Thyroid gland (tissue), 4 donors: ENCODE data around the gene EVA1B.

Experiments
- CTCF ChIP-seq, 6 experiments: fragments of 200-600 bp in 3 of 6; fragments of 450-650 bp in 3 of 6; sonication (generic) in 3 of 6; IDR thresholded peaks; one replicate each; pipeline ENCODE4 v1.5.1; 2016 to 2019; ENCODE audit warnings: antibody characterized with exemption in 6 of 6, mild to moderate bottlenecking in 2 of 6, inconsistent platforms in 1 of 6, moderate library complexity in 1 of 6
- POLR2A ChIP-seq, 2 donors: fragments of 450-650 bp; IDR thresholded peaks; one replicate each; pipeline ENCODE4 v1.6.1; 2017; ENCODE audit warnings: antibody characterized with exemption in 2 of 2, mild to moderate bottlenecking in 2 of 2, moderate library complexity in 1 of 2

DNA sequence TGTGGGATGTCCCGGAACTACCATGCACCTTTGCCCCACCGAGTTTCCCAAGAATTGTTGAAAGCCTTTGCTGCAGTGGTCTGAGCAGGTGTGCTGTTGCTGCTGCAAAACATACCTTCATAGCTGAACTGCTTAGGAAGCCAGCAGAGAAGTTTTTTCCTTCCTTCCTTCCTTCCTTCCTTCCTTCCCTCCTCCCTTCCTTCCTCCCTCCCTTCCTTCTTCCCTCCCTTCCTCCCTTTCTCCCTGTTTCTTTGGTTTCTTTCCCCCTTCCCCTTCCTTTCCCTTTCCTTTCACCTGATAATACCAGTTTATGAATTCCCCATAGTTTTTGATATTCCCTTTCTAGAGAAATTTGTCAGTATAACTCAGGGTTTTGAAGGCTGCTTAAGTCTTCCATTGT is 28.1 kb downstream of the EVA1B start:
- no peak for TF ChIP-seq CTCF (IDR thresholded peaks at IDR 0.05)
- no peak for TF ChIP-seq POLR2A (IDR thresholded peaks at IDR 0.05)
